Measurements from ENCODE around the gene MAP2K5. TPM values are rescaled to one million over a fixed set of nuclear protein-coding genes. Genes with fewer than 3 reads are reported as not detected.
A peak's percentile ranks its signal among the peaks of the same experiment; 100 is the strongest.

MAP2K5 gene
- total RNA-seq, 1 experiment from 2014 or later = 3.2 TPM

DNA sequence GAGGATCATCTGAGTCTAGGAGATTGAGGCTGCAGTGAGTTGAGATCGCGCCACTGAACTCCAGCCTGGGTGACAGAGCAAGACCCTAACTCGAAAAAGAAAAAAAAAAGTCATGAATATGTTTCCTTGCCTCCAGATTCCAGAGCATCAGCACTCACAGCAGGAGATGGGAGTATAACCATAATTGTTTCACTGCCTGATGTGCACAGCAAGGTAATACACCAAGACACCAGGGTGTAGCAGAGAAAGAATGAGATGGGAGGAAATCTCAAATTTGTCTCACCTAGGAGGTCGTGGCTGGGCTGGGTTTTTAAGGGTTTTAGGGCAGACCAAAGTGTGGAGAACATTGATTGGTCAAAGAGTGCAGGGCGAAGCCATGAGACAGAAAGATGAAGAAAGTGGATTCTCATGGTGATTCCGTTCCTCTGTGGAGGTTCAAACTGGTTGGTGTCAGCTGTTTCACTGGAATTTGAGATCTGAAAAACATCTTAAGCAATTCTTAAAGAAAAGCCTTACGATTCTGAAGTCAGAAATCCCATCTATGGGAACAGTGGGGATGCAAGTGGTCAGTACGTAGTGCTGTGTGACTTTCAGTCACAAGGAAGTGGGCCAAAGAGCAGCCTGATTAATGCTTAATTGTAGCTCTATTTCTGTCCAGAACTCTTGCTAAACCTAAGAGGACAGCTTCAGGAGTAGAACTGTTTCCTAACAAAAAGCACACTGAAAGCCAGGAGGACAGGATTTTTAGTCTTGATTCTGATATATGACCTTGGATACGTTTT, 29.4 kb upstream of the MAP2K5 start:
- Histone ChIP-seq H3K27me3 (ENCODE audit: control insufficient read depth, insufficient read depth, low read length) (no peaks in the 10 kb centered on the region), H3K36me3 (replicated peaks; ENCODE audit: control insufficient read depth, insufficient read depth, low read length) (no peaks in the 10 kb centered on the region), H3K4me3 (ENCODE audit: insufficient read depth, low read depth, low read length) (no peak overlapping the region)
- no peak for DNase-seq

DNA sequence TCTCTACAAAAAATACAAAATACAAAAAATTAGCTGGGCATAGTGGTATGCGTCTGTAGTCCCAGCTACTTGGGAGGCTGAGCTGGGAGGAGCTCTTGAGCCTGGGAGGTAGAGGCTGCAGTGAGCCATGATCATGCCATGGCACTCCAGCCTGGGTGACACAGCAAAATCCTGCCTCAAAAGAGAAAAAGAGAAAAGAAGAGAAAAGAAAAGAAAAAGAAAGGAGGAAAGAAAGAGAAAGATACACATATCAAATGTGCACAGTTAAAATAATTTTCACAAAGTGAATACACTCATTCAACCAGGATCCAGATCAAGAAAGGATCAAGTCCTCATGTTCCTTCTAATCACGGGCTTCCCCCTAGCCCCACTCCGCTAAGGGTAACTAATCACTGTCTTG, 27.4 kb upstream of the MAP2K5 start:
- H3K27me3 ChIP-seq (ENCODE audit: control insufficient read depth, insufficient read depth, low read length) = no peaks in the 10 kb centered on the region
- H3K36me3 ChIP-seq (replicated peaks; ENCODE audit: control insufficient read depth, insufficient read depth, low read length) = no peaks in the 10 kb centered on the region
- DNase-seq = no peak
- no peak overlapping the region for H3K4me3 ChIP-seq (ENCODE audit: insufficient read depth, low read depth, low read length)

DNA sequence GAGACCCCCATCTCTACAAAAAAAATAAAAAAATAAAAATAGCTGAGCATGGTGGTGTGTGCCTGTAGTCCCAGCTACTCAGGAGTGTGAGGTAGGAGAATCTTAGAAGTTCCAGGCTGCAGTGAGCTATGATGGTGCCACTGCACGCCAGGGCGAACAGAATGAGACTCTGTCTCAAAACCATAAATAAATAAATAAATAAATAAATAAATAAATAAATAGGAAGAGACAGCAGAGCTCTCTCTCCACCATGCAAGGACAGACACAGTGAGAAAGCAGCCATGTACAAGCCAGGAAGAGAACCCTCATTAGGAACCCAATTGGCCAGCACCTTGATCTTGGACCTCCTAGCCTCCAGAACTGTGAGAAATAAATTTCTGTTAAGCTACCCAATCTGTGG, 26.9 kb upstream of the MAP2K5 start:
- Histone ChIP-seq H3K36me3 (replicated peaks; ENCODE audit: control insufficient read depth, insufficient read depth, low read length) (no peaks in the 10 kb centered on the region), H3K27me3 (ENCODE audit: control insufficient read depth, insufficient read depth, low read length) (no peaks in the 10 kb centered on the region), H3K4me3 (ENCODE audit: insufficient read depth, low read depth, low read length) (no peak overlapping the region)
- no peak for DNase-seq

DNA sequence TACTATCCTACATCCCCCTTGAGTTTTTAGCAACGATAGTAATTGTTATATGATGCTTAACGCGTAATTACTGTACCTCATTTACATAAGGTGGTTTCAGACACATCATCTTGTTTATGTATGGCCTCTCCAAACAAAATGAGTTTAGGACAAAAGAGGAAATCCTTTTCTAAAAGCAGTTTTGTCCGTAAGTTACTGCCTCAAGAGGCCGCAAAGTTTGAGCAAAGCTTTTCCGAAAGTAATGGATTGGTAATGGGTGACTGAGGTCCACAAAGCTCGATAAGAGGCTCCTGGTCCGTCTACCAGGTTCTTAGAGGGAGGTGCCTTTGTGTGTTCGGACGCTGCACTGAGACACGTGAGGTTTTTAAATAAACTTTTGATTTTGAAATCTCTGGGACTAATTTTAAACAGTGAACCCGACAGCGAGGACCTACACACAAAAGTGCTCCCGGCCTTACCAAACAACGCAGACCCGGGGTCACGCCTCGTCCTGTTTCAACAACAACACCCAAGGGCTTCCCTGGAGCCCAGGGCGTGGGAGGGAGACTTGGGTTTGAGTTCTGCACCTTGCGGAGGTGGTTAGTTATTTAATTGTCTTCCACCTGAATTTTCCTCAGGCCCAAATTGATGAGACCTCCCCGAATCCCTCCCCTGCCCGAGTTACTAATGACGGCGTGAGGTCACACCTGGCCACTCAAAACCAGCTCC, 22.0 kb upstream of the MAP2K5 start:
- Histone ChIP-seq H3K4me3 (ENCODE audit: insufficient read depth, low read depth, low read length) (peak overlapping the region; percentile 83), H3K27me3 (ENCODE audit: control insufficient read depth, insufficient read depth, low read length) (no peaks in the 10 kb centered on the region), H3K36me3 (replicated peaks; ENCODE audit: control insufficient read depth, insufficient read depth, low read length) (no peaks in the 10 kb centered on the region)
- no peak for DNase-seq

DNA sequence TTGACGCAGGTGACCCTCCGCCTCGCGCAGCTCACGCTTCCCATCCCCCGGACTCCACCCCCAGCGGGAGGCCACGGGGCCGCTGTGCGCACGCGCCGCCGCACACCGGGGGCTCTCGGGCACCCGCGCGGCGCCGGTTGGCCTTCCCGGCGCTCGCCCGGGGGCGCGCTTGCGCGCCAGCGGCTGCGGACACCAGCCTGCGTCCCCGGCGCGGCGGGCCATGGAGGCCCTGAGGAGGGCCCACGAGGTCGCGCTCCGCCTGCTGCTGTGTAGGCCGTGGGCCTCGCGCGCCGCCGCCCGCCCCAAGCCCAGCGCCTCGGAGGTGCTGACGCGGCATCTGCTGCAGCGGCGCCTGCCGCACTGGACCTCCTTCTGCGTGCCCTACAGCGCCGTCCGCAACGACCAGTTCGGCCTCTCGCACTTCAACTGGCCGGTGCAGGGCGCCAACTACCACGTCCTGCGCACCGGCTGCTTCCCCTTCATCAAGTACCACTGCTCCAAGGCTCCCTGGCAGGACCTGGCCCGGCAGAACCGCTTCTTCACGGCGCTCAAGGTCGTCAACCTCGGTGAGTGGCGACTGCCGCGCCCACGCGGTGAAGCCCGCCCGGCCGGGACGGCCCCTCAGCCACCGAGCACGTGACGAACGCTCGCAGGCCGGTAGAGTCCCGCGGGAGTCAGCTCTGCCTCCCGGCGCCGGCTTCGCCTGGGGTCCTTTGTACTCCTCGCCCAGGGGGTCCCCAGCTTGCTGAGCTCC, 21.3 kb upstream of the MAP2K5 start, which contains the start of gene C15orf61:
C15orf61 (plus strand) TSS at position 103 of the 754 bp plus-strand sequence; CDS start at position 221, 118 bp downstream.
- Histone ChIP-seq H3K27me3 (ENCODE audit: control insufficient read depth, insufficient read depth, low read length) (no peaks in the 10 kb centered on the region), H3K36me3 (replicated peaks; ENCODE audit: control insufficient read depth, insufficient read depth, low read length) (no peaks in the 10 kb centered on the region), H3K4me3 (ENCODE audit: insufficient read depth, low read depth, low read length) (peak within 1 kb of the TSS; percentile 83)
- DNase-seq = peak; percentile 88

DNA sequence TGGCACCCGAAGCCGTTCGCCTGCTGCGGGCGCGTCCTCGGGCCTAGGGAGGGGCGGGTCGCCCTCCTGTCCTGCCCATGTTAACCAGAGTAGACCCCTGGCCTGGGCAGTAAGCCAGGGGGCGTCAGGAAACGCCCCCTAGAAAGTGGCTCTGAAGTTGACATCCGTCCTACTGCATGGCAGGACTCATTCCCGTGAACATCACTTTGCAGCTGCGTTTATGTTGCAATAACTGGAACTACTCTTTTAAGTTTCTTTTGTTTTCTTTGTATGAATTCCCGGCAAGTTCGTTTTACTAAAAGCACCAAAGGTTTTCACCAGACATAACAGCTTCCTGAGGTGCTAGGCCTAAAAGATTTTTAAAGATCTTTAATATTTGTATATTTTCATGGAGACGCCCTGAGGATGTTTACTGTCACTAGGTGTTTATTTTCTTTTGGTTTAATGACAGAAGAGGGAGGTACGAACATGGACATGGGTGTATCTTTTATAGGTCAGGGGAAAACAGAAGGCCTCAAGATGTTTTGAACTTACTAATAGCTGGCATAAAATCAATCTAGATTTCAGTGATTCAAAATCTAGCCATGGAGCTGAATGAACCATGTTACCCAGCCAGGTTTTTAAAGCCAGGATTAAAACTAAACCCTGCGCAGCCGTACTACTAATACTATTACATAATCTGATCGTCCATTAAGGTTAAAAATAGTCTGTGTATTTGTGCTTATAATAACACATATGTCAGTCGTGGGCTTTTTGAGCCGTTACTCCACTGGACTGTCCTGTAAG, 20.5 kb upstream of the MAP2K5 start:
- no peak for DNase-seq
- peak overlapping the region; percentile 83 for H3K4me3 ChIP-seq (ENCODE audit: insufficient read depth, low read depth, low read length)
- H3K36me3 ChIP-seq (replicated peaks; ENCODE audit: control insufficient read depth, insufficient read depth, low read length) = no peaks in the 10 kb centered on the region
- no peaks in the 10 kb centered on the region for H3K27me3 ChIP-seq (ENCODE audit: control insufficient read depth, insufficient read depth, low read length)

DNA sequence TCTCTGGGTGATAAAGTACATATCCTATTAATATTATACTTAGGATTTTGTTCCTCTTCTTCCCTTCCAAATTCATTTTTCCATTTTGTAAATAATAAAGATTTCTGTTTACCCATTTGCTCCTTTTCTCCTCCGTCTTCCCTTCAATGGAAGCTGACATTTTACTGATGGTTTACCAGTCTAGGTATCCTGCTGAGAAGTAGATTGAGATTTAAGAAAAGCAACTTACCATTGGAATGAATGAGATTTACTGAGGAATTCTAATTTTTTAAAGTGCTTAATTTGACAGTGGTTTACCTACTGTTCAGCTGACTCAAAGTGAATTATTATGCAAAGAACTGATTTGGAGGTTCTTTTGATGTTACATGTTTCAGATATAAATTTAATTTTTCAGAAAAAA, 19.2 kb upstream of the MAP2K5 start:
- no peaks in the 10 kb centered on the region for H3K36me3 ChIP-seq (replicated peaks; ENCODE audit: control insufficient read depth, insufficient read depth, low read length)
- DNase-seq = peak; percentile 32
- no peak overlapping the region for H3K4me3 ChIP-seq (ENCODE audit: insufficient read depth, low read depth, low read length)
- no peaks in the 10 kb centered on the region for H3K27me3 ChIP-seq (ENCODE audit: control insufficient read depth, insufficient read depth, low read length)

DNA sequence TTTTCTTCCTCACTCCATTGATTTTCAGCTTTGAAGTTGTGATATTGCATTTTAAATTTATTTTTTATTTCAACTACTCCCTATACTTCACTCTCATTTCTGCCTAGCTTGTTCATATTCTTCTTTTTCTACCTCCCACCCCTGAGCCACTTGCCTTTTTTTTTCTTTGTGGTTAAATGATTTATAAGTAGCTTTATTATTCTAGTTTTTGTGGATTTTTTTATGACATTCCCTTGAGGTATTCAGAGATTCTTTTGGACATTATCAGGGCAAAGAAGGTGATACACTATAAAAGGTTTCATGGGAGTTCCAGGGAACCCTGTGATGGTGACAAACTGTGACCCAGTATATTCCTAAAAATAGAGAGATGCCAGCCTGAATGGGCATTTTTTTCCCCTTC, 18.3 kb upstream of the MAP2K5 start:
- H3K36me3 ChIP-seq (replicated peaks; ENCODE audit: control insufficient read depth, insufficient read depth, low read length) = no peaks in the 10 kb centered on the region
- no peak for DNase-seq
- no peak overlapping the region for H3K4me3 ChIP-seq (ENCODE audit: insufficient read depth, low read depth, low read length)
- no peaks in the 10 kb centered on the region for H3K27me3 ChIP-seq (ENCODE audit: control insufficient read depth, insufficient read depth, low read length)

DNA sequence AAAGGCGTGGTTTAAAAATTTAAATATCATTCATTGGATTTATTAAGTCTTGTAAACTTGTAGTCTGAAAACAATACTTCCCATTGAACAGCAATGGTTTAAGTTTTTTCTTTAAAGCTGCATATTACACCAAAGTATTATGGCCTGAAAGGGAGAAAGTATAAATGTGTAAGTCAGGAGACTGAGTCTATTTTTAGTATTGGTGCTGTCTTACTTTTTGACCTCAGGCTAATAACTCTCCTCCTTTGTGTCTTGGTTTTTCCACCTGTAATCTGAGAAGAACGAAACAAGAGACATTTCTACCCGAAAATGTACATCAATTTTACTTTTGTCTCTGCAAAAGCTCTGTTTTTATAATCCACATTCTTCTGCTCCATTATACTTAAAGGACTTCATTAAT, 14.0 kb upstream of the MAP2K5 start:
- H3K4me3 ChIP-seq (ENCODE audit: insufficient read depth, low read depth, low read length) = no peak overlapping the region
- no peak for DNase-seq
- H3K27me3 ChIP-seq (ENCODE audit: control insufficient read depth, insufficient read depth, low read length) = no peaks in the 10 kb centered on the region
- H3K36me3 ChIP-seq (replicated peaks; ENCODE audit: control insufficient read depth, insufficient read depth, low read length) = no peaks in the 10 kb centered on the region

DNA sequence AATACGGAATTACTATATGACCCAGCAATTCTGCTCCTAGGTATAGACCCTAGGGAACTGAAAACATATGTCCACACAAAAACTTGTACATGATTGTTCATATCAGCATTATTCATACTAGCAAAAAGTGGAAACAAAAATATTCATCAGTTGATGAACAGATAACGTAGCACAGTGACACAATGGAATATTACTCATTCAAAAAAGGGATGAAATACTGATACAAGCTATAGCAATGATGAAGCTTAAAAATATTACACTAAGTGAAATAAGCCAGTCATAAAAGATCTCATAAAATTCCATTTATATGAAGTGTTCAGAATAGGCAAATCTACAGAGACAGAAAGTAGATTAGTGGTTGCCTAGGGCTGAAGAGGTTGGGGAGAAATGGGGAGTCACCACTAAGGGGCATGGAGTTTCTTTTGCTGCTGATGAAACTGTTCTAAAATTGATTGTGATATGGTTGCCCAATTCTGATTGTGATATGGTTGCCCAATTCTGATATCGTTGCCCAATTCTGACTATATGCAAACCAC, 11.1 kb upstream of the MAP2K5 start:
- no peak for DNase-seq
- Histone ChIP-seq H3K27me3 (ENCODE audit: control insufficient read depth, insufficient read depth, low read length) (no peaks in the 10 kb centered on the region), H3K36me3 (replicated peaks; ENCODE audit: control insufficient read depth, insufficient read depth, low read length) (no peaks in the 10 kb centered on the region), H3K4me3 (ENCODE audit: insufficient read depth, low read depth, low read length) (no peak overlapping the region)

DNA sequence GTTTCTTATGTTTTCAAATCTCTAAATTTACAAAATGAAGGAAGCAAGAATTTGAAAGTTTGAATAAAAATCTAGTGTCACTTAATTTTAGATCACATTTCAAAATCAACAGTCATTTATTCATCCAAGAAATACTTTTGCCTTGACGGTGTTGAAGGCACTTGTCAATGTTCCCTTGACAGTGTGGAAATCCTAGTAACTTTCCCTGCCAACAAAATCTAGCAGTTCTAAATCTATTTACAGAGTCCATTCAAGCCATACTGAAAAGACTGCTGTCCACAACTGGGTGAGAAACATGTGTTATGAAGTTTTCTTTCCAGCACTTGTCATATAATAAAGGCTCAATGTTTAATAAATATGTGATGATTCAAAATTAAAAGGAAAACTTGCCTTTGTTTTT, 8.6 kb upstream of the MAP2K5 start:
- Histone ChIP-seq H3K4me3 (ENCODE audit: insufficient read depth, low read depth, low read length) (no peak overlapping the region), H3K27me3 (ENCODE audit: control insufficient read depth, insufficient read depth, low read length) (no peaks in the 10 kb centered on the region), H3K36me3 (replicated peaks; ENCODE audit: control insufficient read depth, insufficient read depth, low read length) (no peaks in the 10 kb centered on the region)

DNA sequence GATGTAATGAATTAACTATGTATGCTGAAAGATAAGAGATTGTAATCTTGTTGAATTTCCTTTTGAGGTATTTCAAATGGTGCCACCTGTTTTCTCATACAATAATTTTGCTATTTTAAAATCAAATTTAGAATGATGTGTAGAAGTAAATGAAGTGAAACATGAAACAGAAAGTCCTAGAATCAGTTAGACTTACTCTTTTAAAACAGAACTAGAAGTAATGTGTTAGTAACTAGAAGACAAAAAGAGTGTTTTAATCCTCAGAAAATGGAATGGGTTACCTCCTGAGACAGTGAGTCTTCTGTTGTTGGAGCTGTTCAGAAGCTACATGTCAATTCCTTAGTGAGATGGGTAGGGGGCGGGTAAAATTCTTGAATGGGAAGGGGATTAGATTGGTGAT, 8.1 kb upstream of the MAP2K5 start:
- H3K4me3 ChIP-seq (ENCODE audit: insufficient read depth, low read depth, low read length) = no peak overlapping the region
- no peaks in the 10 kb centered on the region for H3K27me3 ChIP-seq (ENCODE audit: control insufficient read depth, insufficient read depth, low read length)
- no peaks in the 10 kb centered on the region for H3K36me3 ChIP-seq (replicated peaks; ENCODE audit: control insufficient read depth, insufficient read depth, low read length)
- DNase-seq = no peak

More for the DNA sequence above, 8.6 kb upstream of the MAP2K5 start:
- DNase-seq = no peak

DNA sequence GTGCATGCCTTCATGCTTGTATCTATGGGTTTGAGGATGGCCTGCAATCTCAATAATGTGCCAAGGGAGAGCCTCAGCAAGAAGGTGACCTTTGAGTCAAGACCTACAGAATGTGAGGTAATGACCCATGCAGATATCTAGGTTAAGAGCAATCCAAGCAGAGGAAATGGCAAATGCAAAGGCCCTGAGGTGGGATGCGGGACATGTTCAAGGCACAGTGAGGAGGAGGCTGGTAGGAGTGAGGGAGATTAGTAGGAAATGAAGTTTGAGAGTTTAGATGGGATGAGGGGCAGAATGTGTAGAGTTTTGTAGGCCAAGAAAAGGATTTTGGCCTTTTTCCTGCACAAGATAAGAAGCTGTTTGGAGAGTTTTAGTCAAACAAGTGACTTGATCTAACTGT, 4.7 kb upstream of the MAP2K5 start:
- Histone ChIP-seq H3K36me3 (replicated peaks; ENCODE audit: control insufficient read depth, insufficient read depth, low read length) (no peaks in the 10 kb centered on the region), H3K27me3 (ENCODE audit: control insufficient read depth, insufficient read depth, low read length) (no peaks in the 10 kb centered on the region; the same call in 1 of the 2 replicates), H3K4me3 (ENCODE audit: insufficient read depth, low read depth, low read length) (no peak overlapping the region)
- DNase-seq = no peak

DNA sequence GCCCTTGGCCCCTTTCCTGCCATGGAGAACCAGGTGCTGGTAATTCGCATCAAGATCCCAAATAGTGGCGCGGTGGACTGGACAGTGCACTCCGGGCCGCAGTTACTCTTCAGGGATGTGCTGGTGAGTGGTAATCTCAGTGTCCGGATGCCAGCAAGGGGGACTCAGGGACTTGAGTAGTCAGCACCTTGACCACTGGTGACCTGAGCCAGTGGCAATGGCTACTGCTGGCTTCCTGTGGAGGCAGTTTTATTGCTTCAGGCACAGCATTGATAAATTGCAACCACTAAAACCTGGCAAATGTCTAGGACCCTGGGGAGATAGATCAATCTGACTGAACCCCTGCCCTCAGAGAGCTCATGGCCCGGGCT, 830 bp downstream of the MAP2K5 start:
- Histone ChIP-seq H3K36me3 (replicated peaks; ENCODE audit: control insufficient read depth, insufficient read depth, low read length) (no peaks in the 10 kb centered on the region; the same call in 1 of the 2 replicates), H3K27me3 (ENCODE audit: control insufficient read depth, insufficient read depth, low read length) (no peaks in the 10 kb centered on the region; the same call in 1 of the 2 replicates), H3K4me3 (ENCODE audit: insufficient read depth, low read depth, low read length) (peak overlapping the region; percentile 58)
- DNase-seq = no peak

Data from H7 (cell line).